ENCODE measurements around the gene MAN2A2.

GRCh38 chr15:90901175-90902039 is 1.7 kb upstream of the MAN2A2 start:
- TF ChIP-seq GATA2 (IDR thresholded peaks at IDR 0.05; ENCODE audit: low read depth, low read length) (no peak), GATA3 (IDR thresholded peaks at IDR 0.05; ENCODE audit: low read depth, low read length) (no peak)

Measured in SH-SY5Y (cell line).